ENCODE results near the gene MMAA. TPM values are rescaled to one million over a fixed set of nuclear protein-coding genes. Genes with fewer than 3 reads are reported as not detected.

MMAA gene
- total RNA-seq, 1 experiment from 2014 or later, result 2.2 TPM

DNA sequence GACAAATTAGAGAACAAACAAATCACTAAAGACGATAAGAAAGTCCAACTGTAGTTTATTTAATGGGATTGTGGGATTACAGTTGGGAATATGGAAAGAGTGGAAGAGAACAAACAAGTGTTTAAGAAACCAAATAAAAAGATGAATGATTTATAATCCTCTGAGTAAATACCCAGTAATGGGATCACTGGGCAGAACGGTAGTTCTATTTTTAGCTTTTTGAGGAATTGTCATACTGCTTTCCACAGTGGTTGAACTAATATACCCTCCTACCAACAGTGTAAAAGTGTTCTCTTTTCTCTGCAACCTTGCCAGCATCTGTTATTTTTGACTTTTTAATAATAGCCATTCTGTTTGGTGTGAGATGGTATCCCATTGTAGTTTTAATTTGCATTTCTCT is 75.7 kb downstream of the MMAA start:
- ChIA-PET POLR2A (no interaction called here), CTCF (no interaction called here)
- Histone ChIP-seq H3K4me1 (ENCODE audit: control insufficient read depth, insufficient read depth, low read length) (no peaks in the 10 kb centered on the region), H3K9me3 (ENCODE audit: control insufficient read depth, insufficient read depth, low read depth, low read length) (no peaks in the 10 kb centered on the region), H3K4me3 (ENCODE audit: low read depth in 2 of 2, low read length in 2 of 2) (no peak overlapping the region), H3K36me3 (ENCODE audit: control insufficient read depth, insufficient read depth, low read length) (no peaks in the 10 kb centered on the region), H3K27ac (ENCODE audit: low read length) (no peak overlapping the region), H3K27me3 (ENCODE audit: control insufficient read depth, insufficient read depth, low read length) (no peaks in the 10 kb centered on the region)
- TF ChIP-seq POLR2AphosphoS5 (IDR thresholded peaks at IDR 0.05; ENCODE audit: low read depth, low read length) (no peak), TCF7L2 (IDR thresholded peaks at IDR 0.05; ENCODE audit: low read depth, low read length) (no peak), SIN3A (IDR thresholded peaks at IDR 0.05; ENCODE audit: borderline replicate concordance, insufficient read depth, low read depth, low read length) (no peak)
- TF ChIP-seq, protein P1, sequence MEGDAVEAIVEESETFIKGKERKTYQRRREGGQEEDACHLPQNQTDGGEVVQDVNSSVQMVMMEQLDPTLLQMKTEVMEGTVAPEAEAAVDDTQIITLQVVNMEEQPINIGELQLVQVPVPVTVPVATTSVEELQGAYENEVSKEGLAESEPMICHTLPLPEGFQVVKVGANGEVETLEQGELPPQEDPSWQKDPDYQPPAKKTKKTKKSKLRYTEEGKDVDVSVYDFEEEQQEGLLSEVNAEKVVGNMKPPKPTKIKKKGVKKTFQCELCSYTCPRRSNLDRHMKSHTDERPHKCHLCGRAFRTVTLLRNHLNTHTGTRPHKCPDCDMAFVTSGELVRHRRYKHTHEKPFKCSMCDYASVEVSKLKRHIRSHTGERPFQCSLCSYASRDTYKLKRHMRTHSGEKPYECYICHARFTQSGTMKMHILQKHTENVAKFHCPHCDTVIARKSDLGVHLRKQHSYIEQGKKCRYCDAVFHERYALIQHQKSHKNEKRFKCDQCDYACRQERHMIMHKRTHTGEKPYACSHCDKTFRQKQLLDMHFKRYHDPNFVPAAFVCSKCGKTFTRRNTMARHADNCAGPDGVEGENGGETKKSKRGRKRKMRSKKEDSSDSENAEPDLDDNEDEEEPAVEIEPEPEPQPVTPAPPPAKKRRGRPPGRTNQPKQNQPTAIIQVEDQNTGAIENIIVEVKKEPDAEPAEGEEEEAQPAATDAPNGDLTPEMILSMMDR (IDR thresholded peaks at IDR 0.05), result no peak
- intact Hi-C loops (cut with micrococcal nuclease; ENCODE audit: unreplicated experiment), result no loop called here
- ATAC-seq (no peak), DNase-seq (ENCODE audit: low read depth, low spot score) (no peak)
- BruUV-seq (replicated peaks), result no TSS peak
- in situ Hi-C loops (cut with HindIII; ENCODE audit: low pct_unique_long_range_greater_than_20kb, low sequenced_read_pairs), result no loop called here

DNA sequence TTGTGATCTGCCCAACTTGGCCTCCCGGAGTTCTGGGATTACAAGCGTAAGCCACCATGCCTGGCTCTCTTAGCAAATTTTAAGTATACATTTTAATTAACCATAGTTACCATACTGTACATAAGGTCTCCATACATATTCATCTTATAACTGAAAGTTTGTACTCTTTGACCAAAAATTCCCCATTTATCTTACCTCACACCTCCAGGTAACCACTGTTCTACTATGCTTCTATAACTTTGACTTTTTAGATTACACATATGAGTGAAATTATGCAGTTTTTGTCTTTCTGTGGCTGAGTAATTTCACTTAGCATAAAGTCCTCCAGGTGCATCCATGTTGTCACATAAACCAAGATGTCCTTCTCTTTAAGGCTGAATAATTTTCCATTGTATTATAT is 78.1 kb downstream of the MMAA start:
- ChIA-PET POLR2A (no interaction called here), CTCF (no interaction called here)
- DNase-seq (ENCODE audit: low read depth, low spot score) (no peak), ATAC-seq (no peak)
- no peaks in the 10 kb centered on the region for H3K36me3 ChIP-seq (ENCODE audit: control insufficient read depth, insufficient read depth, low read length)
- H3K9me3 ChIP-seq (ENCODE audit: control insufficient read depth, insufficient read depth, low read depth, low read length), result no peaks in the 10 kb centered on the region
- intact Hi-C loops (cut with micrococcal nuclease; ENCODE audit: unreplicated experiment), result no loop called here
- no peaks in the 10 kb centered on the region for H3K4me1 ChIP-seq (ENCODE audit: control insufficient read depth, insufficient read depth, low read length)
- no peak overlapping the region for H3K27ac ChIP-seq (ENCODE audit: low read length)
- no peak overlapping the region for H3K4me3 ChIP-seq (ENCODE audit: low read depth in 2 of 2, low read length in 2 of 2)
- no TSS peak for BruUV-seq (replicated peaks)
- in situ Hi-C loops (cut with HindIII; ENCODE audit: low pct_unique_long_range_greater_than_20kb, low sequenced_read_pairs), result no loop called here
- TF ChIP-seq, protein P2, sequence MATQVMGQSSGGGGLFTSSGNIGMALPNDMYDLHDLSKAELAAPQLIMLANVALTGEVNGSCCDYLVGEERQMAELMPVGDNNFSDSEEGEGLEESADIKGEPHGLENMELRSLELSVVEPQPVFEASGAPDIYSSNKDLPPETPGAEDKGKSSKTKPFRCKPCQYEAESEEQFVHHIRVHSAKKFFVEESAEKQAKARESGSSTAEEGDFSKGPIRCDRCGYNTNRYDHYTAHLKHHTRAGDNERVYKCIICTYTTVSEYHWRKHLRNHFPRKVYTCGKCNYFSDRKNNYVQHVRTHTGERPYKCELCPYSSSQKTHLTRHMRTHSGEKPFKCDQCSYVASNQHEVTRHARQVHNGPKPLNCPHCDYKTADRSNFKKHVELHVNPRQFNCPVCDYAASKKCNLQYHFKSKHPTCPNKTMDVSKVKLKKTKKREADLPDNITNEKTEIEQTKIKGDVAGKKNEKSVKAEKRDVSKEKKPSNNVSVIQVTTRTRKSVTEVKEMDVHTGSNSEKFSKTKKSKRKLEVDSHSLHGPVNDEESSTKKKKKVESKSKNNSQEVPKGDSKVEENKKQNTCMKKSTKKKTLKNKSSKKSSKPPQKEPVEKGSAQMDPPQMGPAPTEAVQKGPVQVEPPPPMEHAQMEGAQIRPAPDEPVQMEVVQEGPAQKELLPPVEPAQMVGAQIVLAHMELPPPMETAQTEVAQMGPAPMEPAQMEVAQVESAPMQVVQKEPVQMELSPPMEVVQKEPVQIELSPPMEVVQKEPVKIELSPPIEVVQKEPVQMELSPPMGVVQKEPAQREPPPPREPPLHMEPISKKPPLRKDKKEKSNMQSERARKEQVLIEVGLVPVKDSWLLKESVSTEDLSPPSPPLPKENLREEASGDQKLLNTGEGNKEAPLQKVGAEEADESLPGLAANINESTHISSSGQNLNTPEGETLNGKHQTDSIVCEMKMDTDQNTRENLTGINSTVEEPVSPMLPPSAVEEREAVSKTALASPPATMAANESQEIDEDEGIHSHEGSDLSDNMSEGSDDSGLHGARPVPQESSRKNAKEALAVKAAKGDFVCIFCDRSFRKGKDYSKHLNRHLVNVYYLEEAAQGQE (IDR thresholded peaks at IDR 0.05; ENCODE audit: insufficient read depth in 1 of 2, low read depth in 2 of 2, low read length in 1 of 2), result no peak
- TF ChIP-seq POLR2AphosphoS5 (IDR thresholded peaks at IDR 0.05; ENCODE audit: low read depth, low read length), result no peak
- TF ChIP-seq SIN3A (IDR thresholded peaks at IDR 0.05; ENCODE audit: borderline replicate concordance, insufficient read depth, low read depth, low read length), result no peak
- TF ChIP-seq, protein P1 (IDR thresholded peaks at IDR 0.05), result no peak
- TF ChIP-seq TCF7L2 (IDR thresholded peaks at IDR 0.05; ENCODE audit: low read depth, low read length), result no peak
- H3K27me3 ChIP-seq (ENCODE audit: control insufficient read depth, insufficient read depth, low read length), result no peaks in the 10 kb centered on the region
